ENCODE results near the gene STXBP4.

DNA sequence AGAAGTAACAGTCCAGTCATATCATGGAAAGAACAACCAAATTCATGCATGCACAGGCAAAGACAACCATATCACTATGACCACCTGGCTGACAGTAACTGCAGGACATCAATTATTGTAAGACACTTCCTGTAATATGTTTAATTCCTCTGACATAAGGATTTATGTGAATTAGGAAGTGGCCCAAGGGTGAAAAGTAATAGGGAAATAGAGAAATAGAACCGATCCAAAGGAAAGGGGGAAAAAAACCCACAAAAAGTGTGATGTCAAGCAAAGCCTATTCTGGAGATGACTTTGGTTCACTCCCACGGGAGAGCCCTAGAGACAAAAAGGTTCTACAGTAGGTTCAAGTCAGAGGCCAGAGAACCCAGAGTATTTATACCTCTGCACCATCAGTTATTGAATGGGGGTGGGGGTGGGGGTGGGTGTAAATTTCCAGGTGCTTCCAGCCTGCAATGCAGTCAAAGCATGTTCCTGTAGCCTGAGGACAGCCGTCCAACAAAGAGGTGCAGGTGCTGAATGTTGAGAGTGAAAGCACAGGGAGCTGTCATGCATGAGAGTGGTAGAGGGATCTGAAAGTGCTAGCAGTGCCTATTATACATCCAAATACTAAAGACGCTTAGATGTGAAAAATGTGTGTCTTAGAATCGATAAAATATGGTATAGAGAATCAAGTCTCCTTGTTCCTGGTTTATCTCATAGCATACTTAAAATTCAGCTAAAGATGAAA, 200.6 kb downstream of the STXBP4 start:
- no peak for TF ChIP-seq EZH2 (IDR thresholded peaks at IDR 0.05; ENCODE audit: borderline replicate concordance, low read length)
- TF ChIP-seq, protein P1, sequence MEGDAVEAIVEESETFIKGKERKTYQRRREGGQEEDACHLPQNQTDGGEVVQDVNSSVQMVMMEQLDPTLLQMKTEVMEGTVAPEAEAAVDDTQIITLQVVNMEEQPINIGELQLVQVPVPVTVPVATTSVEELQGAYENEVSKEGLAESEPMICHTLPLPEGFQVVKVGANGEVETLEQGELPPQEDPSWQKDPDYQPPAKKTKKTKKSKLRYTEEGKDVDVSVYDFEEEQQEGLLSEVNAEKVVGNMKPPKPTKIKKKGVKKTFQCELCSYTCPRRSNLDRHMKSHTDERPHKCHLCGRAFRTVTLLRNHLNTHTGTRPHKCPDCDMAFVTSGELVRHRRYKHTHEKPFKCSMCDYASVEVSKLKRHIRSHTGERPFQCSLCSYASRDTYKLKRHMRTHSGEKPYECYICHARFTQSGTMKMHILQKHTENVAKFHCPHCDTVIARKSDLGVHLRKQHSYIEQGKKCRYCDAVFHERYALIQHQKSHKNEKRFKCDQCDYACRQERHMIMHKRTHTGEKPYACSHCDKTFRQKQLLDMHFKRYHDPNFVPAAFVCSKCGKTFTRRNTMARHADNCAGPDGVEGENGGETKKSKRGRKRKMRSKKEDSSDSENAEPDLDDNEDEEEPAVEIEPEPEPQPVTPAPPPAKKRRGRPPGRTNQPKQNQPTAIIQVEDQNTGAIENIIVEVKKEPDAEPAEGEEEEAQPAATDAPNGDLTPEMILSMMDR (IDR thresholded peaks at IDR 0.05; ENCODE audit: low read length): no peak

Data from OCI-LY1 (cell line).